ENCODE data around the gene CCDC88C.

DNA sequence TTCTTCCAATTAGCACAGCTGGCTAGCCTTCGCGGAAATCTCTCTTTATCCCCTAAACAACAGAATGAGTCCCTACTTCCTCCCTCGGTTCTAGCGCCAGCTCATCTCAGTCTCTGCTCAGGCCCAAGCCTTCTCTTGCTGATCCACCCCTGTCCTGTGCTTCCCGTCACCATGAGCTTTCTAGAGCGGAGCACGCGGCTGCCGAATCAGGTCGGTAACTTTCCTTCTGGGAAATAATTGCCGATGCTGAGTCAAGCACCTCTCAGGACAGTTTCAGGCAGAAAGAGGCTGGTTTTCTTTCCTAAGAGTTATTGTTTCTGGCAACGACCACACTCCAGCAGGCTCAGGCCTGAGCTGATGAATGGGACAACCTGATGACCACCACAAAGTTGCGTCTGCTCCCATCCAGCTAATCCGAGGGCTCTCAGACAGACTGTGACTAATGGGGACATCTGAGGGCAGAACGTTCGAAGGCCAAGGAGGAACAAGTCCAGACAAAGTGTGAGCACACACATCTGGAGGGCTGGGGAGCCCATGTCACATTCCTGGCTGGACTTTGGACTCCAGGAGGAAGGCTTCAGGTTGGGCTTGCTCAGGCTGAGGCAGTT is 159.5 kb downstream of the CCDC88C start:
- TF ChIP-seq, protein P1, sequence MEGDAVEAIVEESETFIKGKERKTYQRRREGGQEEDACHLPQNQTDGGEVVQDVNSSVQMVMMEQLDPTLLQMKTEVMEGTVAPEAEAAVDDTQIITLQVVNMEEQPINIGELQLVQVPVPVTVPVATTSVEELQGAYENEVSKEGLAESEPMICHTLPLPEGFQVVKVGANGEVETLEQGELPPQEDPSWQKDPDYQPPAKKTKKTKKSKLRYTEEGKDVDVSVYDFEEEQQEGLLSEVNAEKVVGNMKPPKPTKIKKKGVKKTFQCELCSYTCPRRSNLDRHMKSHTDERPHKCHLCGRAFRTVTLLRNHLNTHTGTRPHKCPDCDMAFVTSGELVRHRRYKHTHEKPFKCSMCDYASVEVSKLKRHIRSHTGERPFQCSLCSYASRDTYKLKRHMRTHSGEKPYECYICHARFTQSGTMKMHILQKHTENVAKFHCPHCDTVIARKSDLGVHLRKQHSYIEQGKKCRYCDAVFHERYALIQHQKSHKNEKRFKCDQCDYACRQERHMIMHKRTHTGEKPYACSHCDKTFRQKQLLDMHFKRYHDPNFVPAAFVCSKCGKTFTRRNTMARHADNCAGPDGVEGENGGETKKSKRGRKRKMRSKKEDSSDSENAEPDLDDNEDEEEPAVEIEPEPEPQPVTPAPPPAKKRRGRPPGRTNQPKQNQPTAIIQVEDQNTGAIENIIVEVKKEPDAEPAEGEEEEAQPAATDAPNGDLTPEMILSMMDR (IDR thresholded peaks at IDR 0.05; ENCODE audit: borderline replicate concordance, extremely low read depth, low read length, poor library complexity, severe bottlenecking): no peak
- no peak for TF ChIP-seq EZH2 (IDR thresholded peaks at IDR 0.05; ENCODE audit: borderline replicate concordance, low read depth, low read length, severe bottlenecking)

All from DND-41 (cell line).